Ureter (tissue), 1 donor: ENCODE results near the gene ROR1. TPM values are rescaled to one million over a fixed set of nuclear protein-coding genes. Genes with fewer than 3 reads are reported as not detected.

Source experiments
- DNase-seq: peaks from one replicate; pipeline ENCODE4 v3.0.0-alpha.2; 2020; ENCODE audit warnings: low spot score
- total RNA-seq: library from RNA; stranded (reverse); gene quantifications from one replicate; pipeline ENCODE4 v1.2.4, GENCODE V29; 2023
- donor health status: DM: yes; HTN: yes; CAD: no.

Gene ROR1
- total RNA-seq, 1 donor from 2014 or later: 6.2 TPM

DNA sequence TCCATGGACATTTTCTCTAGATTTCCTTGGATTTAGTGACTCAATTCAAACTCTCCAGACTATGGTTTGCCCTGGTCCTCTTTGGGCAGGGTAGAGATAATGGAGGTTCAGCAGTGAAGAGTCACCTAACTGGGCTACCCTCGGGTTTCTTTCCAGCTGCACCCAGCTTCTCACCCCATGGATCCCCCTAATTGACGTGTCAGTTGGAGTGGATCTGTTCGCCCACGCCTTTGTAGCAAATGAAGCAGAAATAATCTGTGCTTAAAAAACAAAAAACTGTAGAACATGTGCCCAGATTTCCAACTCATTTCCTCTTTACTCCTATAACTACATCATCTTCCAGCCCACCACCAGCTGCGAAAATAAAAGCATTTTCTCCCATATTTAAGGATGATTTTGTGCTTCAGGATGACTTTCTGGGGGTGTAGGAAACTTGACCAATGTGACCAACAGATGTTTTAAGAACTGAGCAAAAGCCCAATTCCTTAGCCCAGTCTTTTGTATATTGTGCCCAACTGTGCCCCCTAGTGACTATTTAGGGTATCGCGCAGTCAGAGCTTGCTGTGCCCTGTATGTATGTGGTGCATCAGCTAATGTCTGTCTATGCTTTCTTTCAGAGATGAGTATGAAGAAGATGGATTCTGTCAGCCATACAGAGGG, 363.1 kb downstream of the ROR1 start:
- DNase-seq: peak; percentile 85

DNA sequence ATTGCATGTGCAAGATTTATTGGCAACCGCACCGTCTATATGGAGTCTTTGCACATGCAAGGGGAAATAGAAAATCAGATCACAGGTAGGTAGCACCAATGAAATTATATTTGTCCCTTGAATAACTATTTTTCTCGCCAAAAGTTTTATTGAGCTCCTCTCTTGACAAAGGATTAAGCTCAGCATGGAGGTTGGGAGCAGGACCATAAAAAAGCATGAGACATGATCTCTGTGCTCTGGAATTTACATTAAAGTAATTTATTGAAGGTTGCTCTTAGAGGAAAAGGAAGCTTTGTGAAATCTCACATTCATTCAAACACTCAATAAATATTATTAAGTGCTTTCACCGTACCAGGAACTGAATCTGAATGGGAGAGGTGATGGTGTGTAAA, 363.6 kb downstream of the ROR1 start:
- no peak for DNase-seq

DNA sequence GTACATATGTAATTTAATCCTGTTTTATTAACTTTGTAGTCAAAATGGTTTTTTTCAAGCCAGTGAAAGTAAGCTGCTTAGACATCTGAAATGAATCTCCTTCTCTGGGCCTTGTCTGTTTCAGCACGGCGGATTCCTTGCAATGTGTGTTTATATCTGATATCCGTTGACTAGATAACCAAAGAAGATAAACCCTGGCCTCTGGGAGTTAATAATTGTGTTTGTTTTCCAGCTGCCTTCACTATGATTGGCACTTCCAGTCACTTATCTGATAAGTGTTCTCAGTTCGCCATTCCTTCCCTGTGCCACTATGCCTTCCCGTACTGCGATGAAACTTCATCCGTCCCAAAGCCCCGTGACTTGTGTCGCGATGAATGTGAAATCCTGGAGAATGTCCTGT, 366.1 kb downstream of the ROR1 start:
- no peak for DNase-seq

DNA sequence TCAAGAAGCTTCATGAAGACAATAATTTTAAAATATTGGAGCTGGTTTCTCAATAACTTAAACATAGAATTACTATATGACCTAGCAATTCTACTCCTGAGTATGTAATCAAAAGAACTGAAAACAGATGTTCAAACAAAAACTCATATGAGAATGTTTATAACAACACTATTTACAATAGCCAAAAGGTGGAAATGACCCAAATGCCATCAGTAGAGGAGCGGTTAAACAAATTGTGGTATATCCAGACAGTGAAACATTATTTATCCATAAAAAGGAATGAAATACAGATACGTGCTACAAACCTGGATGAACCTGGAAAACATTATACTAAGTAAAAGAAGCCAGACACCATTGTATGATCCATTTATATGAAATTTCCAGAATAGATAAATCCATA, 366.8 kb downstream of the ROR1 start:
- no peak for DNase-seq

DNA sequence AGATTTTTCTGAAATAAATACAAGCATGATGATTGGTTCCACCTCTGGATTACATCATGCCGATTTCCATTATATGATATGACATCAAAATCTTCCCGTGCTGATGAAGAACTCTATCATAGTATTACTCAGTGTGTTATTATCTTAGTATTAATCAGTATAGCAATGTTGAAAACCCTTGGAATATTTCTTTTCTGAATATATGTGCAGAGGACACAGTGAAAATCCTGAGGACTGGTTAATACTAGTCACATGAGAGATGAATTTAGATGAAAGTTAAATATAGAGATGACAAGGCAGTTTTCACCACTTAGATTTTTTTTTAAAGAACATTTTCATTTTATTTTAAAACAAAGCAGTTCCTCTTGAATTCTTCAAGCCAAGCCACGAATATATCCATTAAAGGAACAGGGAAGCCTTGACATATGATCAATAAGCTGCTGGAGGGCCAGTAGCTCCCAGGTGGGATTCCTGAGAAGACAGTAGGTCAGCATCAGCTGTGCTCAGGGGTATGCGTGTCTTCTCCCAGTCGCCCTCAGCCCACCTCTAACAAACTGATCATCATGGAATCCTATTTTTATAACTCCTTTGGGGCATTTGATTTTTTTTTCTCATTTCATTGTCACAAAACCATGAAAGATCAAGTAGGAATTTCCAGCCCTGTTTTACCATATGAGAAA, 373.4 kb downstream of the ROR1 start:
- no peak for DNase-seq

DNA sequence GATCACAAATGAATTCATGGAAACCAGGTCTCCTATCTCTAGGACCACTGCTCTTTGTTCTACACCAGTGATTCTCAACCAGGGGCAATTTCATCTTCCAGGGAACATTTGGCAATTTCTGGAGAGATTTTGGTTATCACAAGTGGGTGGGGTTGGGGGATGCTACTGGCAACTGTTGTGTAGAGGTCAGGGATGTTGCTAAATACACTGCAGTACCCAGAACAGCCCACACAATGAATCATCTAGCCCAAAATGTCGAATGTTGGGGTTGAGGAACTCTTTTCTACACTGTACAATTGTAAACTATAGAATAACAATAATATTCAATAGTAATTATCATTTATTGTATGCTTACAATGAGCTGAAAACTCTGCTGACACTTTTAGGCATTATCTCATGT, 373.9 kb downstream of the ROR1 start:
- DNase-seq: no peak

DNA sequence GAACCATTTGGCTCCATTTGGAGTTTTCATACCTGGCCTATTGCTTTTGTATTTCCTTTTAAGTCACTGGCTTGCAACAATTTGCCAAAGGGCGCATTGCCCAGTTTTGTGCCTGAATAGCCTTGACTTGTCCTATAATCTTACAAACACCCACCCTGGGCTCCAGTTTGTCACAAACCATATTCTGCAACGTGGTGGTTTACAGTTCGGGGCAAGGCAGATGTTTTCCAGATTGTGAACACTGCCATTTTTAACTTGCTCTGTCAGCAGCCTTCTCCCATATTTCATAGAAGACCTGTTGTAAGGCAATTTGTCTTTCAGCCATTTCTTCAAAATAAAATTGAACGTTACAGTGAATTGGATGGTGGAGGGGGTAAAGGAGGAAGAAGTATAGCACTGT, 376.4 kb downstream of the ROR1 start:
- no peak for DNase-seq

DNA sequence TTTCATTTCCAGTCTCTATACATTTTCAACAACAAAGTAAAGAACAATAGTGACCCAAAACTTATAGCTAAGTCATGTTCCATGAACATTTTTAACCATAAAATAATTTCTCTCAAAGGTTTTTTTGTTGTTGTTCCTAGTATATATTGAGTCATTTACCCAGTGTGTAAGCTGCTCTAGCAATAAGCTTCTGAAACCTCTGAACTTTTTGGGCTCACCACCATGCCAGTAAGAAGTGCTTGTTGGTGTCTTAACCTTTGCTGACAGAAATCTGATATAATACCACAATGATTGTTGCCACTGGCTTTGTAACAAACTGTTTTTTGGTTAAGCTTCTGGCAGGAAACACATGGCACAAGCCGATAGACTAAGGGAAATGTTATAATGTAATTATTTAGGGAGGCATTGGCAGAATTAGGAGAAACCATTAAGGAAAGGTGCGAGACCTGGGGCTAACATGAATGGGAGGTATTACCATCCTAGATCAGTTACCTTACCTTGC, 377.0 kb downstream of the ROR1 start:
- DNase-seq: no peak

DNA sequence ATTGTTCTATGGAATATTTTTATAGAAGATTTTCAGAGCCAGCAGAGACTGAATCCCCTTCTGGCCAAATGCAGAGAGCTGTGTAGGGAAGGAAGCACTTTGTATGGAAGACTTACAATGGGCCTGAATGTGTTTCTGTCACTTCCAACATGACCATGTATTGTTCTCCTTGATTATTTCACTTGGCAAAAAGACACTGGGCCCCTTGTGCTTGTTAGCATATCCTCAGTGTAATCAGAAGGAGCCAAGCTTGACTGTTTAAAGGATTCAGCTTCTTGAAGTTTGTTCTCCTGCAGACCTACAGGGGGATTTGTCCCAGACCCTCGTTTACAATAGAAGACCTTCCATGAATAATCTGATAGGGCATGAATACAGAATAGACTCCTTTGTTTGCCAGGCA, 381.5 kb downstream of the ROR1 start:
- no peak for DNase-seq

DNA sequence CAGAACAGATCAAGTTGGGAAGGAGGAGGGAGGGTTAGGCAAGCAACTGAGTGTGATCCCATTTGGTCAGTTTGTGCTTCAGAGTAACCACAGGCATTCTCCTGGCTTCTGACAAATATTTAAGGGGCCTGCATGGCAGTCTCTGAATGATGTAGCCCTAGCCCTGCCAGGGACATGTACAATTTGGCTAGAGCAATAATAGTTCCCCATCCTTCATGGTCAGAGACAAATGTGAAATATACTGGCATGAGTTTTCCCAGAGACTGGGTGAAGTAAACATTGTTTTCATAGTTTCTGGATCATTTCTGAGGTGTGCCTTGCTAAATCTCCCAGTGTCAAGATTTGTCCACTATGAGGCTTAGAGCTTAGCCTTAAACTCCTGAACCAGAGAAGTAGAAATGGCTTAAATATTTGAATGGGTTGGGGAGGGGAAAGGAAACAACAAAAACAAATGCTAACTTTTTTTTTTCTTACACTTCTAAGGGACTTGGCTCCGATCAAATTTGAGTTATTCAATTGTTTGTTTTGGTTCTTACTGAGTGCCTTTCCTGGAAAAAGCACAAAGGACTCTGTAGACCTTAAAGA, 387.6 kb downstream of the ROR1 start:
- DNase-seq: no peak

DNA sequence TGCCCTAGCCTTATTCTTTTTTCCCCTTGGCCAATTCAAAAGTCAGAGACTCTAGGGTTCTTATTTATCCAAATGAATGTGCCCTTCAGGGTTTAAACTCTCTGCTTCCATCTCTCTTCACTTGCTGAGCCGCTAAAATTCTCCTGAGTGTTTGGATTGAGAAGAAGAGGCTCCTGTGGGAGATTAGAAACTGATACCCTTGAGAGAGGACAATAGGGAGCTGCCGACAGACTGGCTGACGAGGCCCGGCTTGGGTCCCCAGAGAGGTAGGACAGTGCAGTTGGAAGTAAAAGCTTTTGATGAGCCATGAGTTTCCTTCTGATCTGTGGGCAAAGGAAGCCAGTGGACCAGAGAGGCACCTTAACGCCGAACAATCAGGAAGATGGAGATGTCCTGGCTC, 388.3 kb downstream of the ROR1 start:
- DNase-seq: no peak

DNA sequence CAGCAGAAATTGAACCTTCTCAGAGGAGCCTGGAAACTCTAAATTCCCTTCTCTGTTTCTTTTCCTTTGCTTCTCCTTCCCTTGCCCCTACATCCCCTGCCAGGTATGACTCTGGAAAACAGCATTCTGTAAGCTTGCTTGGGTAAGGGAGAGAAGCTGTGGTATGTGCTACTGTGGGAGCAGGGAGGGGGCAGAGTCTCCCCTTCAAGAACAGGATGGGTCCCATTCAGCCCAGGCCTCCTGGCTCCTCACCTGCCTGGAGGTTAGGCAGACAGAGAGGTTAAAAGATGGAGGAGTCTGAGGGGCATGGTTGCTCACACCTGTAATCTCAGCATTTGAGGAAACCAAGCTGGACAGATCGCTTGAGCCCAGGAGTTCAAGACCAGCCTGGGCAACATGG, 389.0 kb downstream of the ROR1 start:
- DNase-seq: no peak

DNA sequence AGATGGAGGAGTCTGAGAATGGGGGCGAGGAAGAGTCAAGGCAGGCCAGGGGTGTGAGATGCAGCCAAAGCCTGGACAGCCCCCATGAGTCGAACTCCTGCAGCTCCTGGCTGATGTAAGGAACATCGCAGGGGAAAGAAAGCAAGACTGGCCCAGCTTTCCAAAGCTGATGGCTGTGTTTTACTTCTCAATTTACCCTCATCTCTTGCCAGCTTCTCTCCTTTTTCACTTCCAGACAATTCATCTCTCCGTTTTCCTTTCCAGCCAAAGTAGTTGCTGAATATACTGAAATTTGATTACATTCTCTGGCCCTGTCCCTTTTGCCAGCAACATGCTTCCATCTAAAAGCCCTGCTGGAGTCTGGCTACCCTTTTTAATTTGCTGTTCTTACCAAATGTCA, 389.6 kb downstream of the ROR1 start:
- DNase-seq: no peak

DNA sequence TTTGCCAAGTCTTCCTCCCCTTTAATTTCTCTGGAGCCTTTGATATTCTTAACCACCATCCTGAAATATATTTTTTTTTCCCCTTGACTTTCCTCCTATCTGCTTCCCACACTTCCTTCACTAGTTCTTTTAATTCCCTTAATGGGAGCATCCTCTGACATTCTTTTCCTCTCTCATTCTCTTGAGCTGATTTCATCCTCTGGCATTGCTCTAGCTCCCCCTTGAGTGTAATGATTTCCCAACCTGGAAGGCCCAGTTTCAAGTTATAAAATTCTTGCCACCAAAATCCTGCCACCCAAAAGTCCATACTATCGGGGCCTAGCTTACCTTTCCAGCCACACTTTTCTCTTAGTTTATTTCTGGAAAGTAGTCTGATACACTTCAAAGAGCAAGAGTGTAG, 390.2 kb downstream of the ROR1 start:
- no peak for DNase-seq

DNA sequence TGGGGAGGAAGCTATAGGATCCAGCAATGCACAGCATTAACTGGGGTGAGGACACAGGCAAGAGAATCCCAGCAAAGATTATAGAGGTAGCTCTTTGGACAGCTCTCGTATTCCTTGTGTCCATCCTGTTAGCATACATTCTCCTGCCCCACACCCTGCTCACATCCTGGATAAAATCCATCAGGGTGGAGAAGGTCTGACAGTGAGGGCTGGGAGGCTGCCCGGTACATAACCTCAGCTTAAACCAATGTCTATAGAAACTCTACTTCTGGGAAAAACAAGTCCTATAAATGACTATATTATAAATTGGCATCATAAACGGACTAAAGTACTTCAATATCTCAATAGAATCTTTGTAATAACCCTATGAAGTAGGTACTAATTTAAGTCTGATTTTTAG, 392.8 kb downstream of the ROR1 start:
- DNase-seq: no peak

DNA sequence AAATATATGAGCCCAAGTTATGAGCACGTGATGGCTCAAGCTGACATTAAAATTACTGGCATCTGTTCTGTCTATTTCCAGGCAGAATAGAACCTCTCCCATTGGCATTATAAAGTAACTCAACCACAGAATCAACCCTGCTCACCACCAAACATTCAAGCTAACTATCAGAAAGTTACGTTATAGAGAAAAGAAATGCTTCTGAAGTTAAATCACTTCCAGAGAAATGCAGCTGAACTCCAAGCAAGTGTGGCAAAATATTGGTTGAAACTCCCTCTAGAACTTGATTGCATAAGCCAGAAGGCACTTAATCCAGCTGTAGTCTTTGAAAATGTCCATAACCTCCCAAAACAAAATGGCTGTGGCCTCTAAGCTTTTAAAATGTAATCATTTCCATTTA, 393.4 kb downstream of the ROR1 start:
- no peak for DNase-seq

DNA sequence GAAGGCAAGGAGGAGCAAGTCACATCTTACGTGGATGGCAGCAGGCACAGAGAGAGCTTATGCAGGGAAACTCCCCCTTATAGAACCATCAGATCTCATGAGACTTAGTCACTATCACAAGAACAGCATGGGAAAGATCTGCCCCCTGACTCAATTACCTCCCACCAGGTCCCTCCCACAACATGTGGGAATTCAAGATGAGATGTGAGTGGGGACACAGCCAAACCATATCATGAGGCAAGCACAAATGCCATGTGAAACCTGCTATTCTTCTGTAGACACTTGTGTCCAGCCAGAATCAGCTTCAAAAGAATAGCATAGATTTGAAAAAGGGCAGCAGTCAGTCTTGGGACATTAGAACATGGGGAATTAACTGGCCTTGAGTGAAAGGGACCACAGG, 397.4 kb downstream of the ROR1 start:
- DNase-seq: no peak

DNA sequence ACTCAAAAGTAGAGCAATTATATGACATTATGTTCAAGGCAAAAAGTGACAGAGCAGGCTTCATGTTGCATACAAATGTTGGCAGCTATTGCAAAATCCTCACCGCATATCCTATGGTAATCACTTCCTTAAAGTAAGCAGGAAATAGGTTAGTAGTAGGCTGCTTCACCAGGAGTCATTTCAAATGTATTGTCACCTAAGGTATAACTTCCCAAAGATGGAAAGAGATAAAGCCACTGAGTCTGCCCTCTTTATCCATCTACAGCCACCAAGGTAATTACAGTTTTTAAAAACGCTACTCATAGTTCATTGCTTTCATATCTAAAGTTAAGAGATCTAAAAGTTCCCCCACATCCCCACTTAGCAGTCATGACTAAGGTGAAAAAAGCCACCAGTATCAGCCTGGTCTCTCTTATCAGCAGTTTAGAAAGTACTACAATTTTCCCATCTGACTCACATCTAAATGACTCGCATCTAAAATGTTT, 398.0 kb downstream of the ROR1 start:
- no peak for DNase-seq

DNA sequence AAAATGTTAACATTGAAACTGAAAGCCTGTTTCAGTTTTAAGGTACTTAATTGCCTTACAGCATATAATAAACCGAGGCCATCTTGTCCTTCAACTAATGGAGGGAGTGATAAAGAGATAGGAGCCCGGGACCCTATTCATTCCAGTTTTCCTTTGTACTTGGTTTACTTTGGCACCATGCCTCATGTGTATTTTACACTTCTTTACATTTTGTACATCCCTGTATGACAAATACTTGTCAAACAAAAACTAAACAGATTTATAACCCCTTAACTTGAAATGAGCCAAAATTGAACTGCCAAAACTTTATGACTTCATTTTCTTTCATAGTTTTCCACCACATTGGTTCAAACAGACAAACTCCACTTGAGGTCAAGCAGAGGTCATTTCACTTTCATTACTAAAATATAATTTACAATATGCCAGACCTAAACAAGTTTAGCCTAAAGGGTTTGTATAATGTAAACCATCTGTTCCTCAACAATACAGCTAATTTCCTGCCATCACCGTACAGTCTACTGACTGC, 398.7 kb downstream of the ROR1 start:
- DNase-seq: no peak

DNA sequence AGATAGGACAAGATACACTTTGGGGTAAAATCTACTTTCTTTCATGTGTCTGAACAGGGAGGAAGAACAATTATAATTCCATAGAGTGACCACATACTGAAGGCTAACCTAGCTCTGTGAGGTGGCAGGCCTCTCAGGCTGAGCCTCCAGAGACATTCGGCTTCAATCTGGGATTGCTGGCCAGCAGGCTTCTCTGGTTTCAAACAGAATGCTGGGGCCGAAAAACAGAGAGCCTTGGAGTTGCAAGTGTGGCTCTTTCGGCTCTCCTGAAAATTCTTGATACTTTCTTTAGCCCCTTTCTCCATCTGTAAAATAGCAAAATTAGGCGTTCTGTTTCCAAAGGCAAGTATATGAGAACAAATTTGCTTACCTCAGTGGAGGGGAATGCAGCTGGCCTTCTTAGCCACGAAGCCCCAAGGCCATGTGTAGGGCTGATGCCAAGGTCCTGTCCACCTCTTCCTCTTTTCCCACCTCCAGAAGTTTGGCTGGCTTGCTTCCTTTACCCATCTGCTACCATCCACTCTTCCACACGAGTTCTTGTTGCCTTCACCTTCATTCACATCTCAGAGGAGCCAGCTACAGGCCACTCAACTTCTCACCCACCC, 399.6 kb downstream of the ROR1 start:
- no peak for DNase-seq

DNA sequence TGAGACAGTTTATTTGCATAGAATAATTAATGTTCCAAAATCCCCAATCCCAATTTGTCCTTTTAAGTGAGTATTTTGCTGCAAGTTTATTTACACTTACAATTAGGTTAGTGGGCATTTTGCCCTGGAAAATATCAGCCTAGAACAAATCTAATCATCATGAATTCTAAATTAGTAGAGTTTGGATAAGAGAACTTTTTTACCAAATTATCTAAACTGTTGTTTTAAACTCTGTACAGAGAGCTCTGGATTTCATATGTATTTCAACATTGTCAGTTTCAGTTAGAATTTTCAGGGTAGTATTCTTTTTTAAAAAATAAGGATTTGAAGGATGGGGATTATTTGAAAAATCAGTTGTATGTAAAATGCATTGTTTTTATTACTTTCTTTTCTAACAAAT, 401.8 kb downstream of the ROR1 start:
- no peak for DNase-seq

DNA sequence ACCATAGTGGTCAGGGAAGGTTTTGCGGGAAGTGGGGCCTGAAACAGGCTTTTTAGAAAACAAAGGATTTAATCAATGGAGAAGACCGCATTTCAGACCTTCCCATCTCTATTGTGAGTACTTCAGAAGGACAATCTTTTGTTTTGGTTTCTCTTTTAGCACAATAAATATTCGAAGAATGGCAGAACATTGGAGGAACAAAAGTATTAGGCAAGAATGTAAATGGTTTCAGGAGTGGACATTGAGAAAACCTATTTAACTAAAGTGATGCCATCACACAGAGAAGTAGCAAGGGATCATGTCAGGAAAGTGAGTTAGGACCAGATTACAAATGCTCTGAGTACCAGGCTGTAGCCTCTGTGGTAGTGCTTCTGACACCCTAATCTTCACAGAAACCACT, 402.8 kb downstream of the ROR1 start:
- DNase-seq: no peak

DNA sequence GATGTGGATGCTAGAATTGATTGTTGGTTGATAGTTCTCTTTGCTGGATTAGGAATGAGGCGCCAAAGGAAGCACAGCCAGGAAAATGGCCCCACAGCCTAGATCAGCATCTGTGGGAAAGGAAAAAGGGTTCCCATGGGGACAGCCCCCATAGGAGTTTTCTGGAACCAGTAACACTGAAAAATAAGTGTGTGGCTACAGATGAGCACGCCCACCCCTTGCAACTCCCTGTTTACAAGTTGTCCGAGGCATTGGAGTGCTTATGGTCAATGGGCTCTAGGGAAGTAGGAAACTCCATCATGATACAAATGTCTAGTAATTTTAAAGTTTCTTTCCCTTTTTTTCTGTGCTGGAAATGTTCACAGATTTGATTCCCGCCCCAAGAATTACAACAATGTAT, 405.8 kb downstream of the ROR1 start:
- no peak for DNase-seq
